Endothelial cell of umbilical vein (primary cell): ENCODE results near the gene TTC9B. TPM values are rescaled to one million over a fixed set of nuclear protein-coding genes. Genes with fewer than 3 reads are reported as not detected.

Source experiments
- BruUV-seq: library from RNA; stranded (reverse); fragments of 400-500 nt; replicated peaks from 2 replicates; lab custom pipeline; 2021; lab: Mats Ljungman, UMichigan
- CTCF ChIA-PET: fragments of 300-600, 350-600 bp; sonication (Branson Sonifier 250); formaldehyde crosslinking; loops from one replicate; lab custom pipeline; 2021; ENCODE audit warnings: antibody characterized with exemption, inconsistent platforms; lab: Charles Lee
- POLR2A ChIA-PET: fragments of 300-600, 350-600 bp; sonication (Branson Sonifier 250); formaldehyde crosslinking; loops from one replicate; lab custom pipeline; 2021; ENCODE audit warnings: antibody characterized with exemption, inconsistent platforms; lab: Charles Lee
- DNase-seq: peaks from one replicate; pipeline ENCODE4 v3.0.0-alpha.2; 2011; ENCODE audit warnings: low read depth, low spot score
- FAIRE-seq: peaks from 2 replicates; lab custom pipeline; 2011; peaks lifted over from hg19 to GRCh38; lab: Jason Lieb, UNC
- H2AFZ ChIP-seq: 2 replicates; pipeline ENCODE4 v1.6.0; 2012; ENCODE audit warnings: low read depth, low read length, control low read depth, inconsistent platforms
- H3K27ac ChIP-seq: 2 replicates; pipeline ENCODE4 v1.5.1; 2011; ENCODE audit warnings: low read depth, mild to moderate bottlenecking, control low read depth, low read length, moderate library complexity; ENCODE audit not compliant: insufficient read depth
- H3K27me3 ChIP-seq, 2 experiments: 2 replicates each; pipeline versions ENCODE4 v1.6.0 to v1.6.1; 2011; ENCODE audit warnings: low read length in 2 of 2, mixed read lengths in 1 of 2; ENCODE audit not compliant: control insufficient read depth in 2 of 2, insufficient read depth in 2 of 2
- H3K36me3 ChIP-seq, 2 experiments: 2 replicates in 1 of 2; 3 replicates in 1 of 2; pipeline ENCODE4 v1.5.1; 2011; ENCODE audit warnings: low read length in 2 of 2, mild to moderate bottlenecking in 1 of 2, moderate library complexity in 1 of 2; ENCODE audit not compliant: control insufficient read depth in 2 of 2, insufficient read depth in 2 of 2; ENCODE audit errors: extremely low read depth in 1 of 2
- H3K4me1 ChIP-seq: 3 replicates; pipeline ENCODE4 v1.5.1; 2011; ENCODE audit warnings: mild to moderate bottlenecking, low read length; ENCODE audit not compliant: control insufficient read depth, insufficient read depth; ENCODE audit errors: extremely low read depth
- H3K4me2 ChIP-seq: 2 replicates; pipeline ENCODE4 v1.6.1; 2011; ENCODE audit warnings: low read length, control low read depth, mixed read lengths; ENCODE audit not compliant: insufficient read depth
- H3K4me3 ChIP-seq, 3 experiments: fragments of 200-600 bp in 1 of 3; sonication (generic), shearing (Covaris generic) in 1 of 3; replicated peaks in 1 of 3; 2 replicates each; pipeline ENCODE4 v1.5.1; 2011 to 2016; ENCODE audit warnings: control low read depth in 3 of 3, low read length in 3 of 3, mild to moderate bottlenecking in 2 of 3, inconsistent platforms in 1 of 3, low read depth in 1 of 3, moderate library complexity in 1 of 3; ENCODE audit not compliant: insufficient read depth in 1 of 3
- H3K79me2 ChIP-seq: 2 replicates; pipeline ENCODE4 v1.6.0; 2012; ENCODE audit warnings: low read length, inconsistent platforms; ENCODE audit not compliant: control insufficient read depth, insufficient read depth
- H3K9ac ChIP-seq: replicated peaks from 2 replicates; pipeline ENCODE3; 2011; ENCODE audit warnings: low read length, control low read depth; ENCODE audit not compliant: insufficient read depth; ENCODE audit errors: extremely low read depth
- H3K9me1 ChIP-seq: replicated peaks from 3 replicates; pipeline ENCODE4 v1.6.0; 2011; ENCODE audit warnings: mild to moderate bottlenecking, low read length; ENCODE audit not compliant: control insufficient read depth, insufficient read depth; ENCODE audit errors: extremely low read depth
- H3K9me3 ChIP-seq: replicated peaks from 2 replicates; pipeline ENCODE4 v1.5.1; 2012; ENCODE audit warnings: low read length, inconsistent platforms; ENCODE audit not compliant: control insufficient read depth, insufficient read depth
- H4K20me1 ChIP-seq: replicated peaks from 2 replicates; pipeline ENCODE3; 2011; ENCODE audit warnings: mild to moderate bottlenecking, low read length; ENCODE audit not compliant: control insufficient read depth, insufficient read depth; ENCODE audit errors: extremely low read depth
- EZH2 ChIP-seq: IDR thresholded peaks from 2 replicates; pipeline ENCODE4 v1.6.1; 2012; ENCODE audit warnings: borderline replicate concordance, low read depth, mild to moderate bottlenecking, moderate library complexity, low read length, inconsistent platforms; ENCODE audit not compliant: severe bottlenecking
- FOS ChIP-seq: IDR thresholded peaks from 2 replicates; pipeline ENCODE4 v1.6.1; 2011; ENCODE audit warnings: mild to moderate bottlenecking, low read length, moderate library complexity, borderline replicate concordance; ENCODE audit not compliant: insufficient read depth
- GATA2 ChIP-seq: IDR thresholded peaks from 2 replicates; pipeline ENCODE4 v1.7.0; 2011; ENCODE audit warnings: low read depth, mild to moderate bottlenecking, moderate library complexity, mixed read lengths, low read length; ENCODE audit not compliant: insufficient read length, insufficient read depth
- JUN ChIP-seq: IDR thresholded peaks from 2 replicates; pipeline ENCODE4 v1.6.1; 2011; ENCODE audit warnings: borderline replicate concordance, low read depth; ENCODE audit not compliant: insufficient read length, insufficient read depth
- MYC ChIP-seq: IDR thresholded peaks from one replicate; pipeline ENCODE4 v1.6.1; 2011; ENCODE audit warnings: mild to moderate bottlenecking, low read depth, low read length
- POLR2A ChIP-seq: IDR thresholded peaks from 2 replicates; pipeline ENCODE4 v1.6.1; 2012; ENCODE audit warnings: low read depth, mild to moderate bottlenecking, control low read depth, low read length
- POLR2AphosphoS5 ChIP-seq: IDR thresholded peaks from 2 replicates; pipeline ENCODE4 v1.6.1; 2012; ENCODE audit warnings: low read depth, mild to moderate bottlenecking, control low read depth, low read length, moderate library complexity; ENCODE audit not compliant: insufficient read depth
- dilution Hi-C: fragments of 300-500 bp; cut with MboI; formaldehyde crosslinking; loops from one replicate; pipeline ENCODE4 v1.15.0; 2019; ENCODE audit warnings: low sequenced_read_pairs; ENCODE audit not compliant: extremely low pct_ligation_motif_present
- intact Hi-C: fragments of 100-400 bp; cut with micrococcal nuclease; formaldehyde crosslinking; loops from one replicate; pipeline ENCODE4 v1.10.0; 2022
- polyA plus RNA-seq, 4 experiments: library from polyadenylated mRNA; depleted of rRNA in 3 of 4; stranded (reverse) in 3 of 4; unstranded in 1 of 4; fragments of >200 nt; gene quantifications; 2 replicates each; pipeline versions ENCODE4 v1.2.1 to v1.2.3, GENCODE V29; 2011 to 2012; ENCODE audit warnings: missing spikeins in 1 of 4
- total RNA-seq: library from RNA; stranded (reverse); gene quantifications from 2 replicates; pipeline ENCODE4 v1.2.3, GENCODE V29; 2021
- TF ChIP-seq, protein P1 (sequence below), 2 donors: IDR thresholded peaks; 1 replicate in 1 of 2; 2 replicates in 1 of 2; pipeline ENCODE4 v1.5.1; 2011; ENCODE audit warnings: low read length in 2 of 2, mild to moderate bottlenecking in 2 of 2, moderate library complexity in 2 of 2, control low read depth in 1 of 2, inconsistent platforms in 1 of 2, low read depth in 1 of 2; ENCODE audit not compliant: insufficient read depth in 1 of 2; ENCODE audit errors: extremely low read depth in 1 of 2
- TF ChIP-seq, protein P2 (sequence below): IDR thresholded peaks from 2 replicates; pipeline ENCODE4 v1.6.1; 2011; ENCODE audit not compliant: insufficient read depth, insufficient read length

Gene TTC9B
- total and polyA plus RNA-seq, 2 donors (not counting 3 experiments of a cell fraction or from before 2014, with no cell fraction given): not detected

DNA sequence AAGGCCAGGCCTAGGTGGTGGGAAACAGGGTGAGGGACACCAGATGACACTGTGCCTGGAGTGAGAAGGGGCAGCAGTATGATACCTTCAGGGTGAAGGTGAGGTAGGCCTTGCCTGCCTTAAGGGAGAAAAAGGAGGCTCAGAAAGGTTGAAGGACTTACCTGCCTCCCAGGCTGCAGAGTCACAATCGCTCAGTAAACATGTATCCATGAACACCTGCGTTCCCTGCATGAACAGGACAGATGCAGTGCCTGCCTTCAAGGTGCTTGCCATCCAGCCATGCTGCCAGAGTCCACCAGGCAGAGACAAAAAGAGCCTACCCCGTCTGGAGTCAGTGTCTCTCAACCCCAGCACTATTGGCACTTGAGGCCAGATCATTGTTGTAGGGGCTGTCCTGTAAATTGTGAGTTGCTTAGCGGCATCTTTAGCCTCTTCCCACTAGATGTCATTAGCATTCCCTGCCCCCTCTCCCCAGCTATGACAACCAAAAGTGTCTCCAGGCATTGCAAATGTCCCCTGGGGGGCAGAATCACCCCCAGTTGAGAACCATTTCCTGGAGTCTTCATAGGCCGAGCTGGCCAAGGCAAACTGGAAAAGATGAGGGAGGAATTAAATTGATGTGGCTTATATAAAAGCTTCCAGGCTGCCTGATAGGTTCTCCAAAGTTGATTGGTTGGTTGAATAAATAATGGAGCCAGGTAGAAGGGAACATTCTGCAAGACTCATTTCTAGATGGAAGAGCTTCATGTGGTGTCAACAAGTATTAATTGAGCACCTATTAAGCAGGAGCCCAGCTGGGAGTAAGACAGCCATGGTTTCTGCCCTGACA is 25.2 kb downstream of the TTC9B start:
- Histone ChIP-seq H3K27me3 (no peaks in the 10 kb centered on the region), H2AFZ (no peak overlapping the region), H3K36me3 (no peaks in the 10 kb centered on the region), H3K9me3 (no peaks in the 10 kb centered on the region), H3K9me1 (no peaks in the 10 kb centered on the region), H3K27ac (no peak overlapping the region), H3K4me2 (no peak overlapping the region), H3K4me3 (no peak overlapping the region), H4K20me1 (no peaks in the 10 kb centered on the region), H3K79me2 (no peaks in the 10 kb centered on the region), H3K9ac (no peak overlapping the region), H3K4me1 (peaks cover 2% of the 10 kb centered on the region)
- TSS peak; percentile 13 for BruUV-seq
- CTCF ChIA-PET: interaction anchor here (0.8 to 1.2 kb wide), 2 partner anchors 10 to 25 kb away, joined by 3 read pairs; partner anchors contain the start of gene TTC9B
- TF ChIP-seq, protein P1, sequence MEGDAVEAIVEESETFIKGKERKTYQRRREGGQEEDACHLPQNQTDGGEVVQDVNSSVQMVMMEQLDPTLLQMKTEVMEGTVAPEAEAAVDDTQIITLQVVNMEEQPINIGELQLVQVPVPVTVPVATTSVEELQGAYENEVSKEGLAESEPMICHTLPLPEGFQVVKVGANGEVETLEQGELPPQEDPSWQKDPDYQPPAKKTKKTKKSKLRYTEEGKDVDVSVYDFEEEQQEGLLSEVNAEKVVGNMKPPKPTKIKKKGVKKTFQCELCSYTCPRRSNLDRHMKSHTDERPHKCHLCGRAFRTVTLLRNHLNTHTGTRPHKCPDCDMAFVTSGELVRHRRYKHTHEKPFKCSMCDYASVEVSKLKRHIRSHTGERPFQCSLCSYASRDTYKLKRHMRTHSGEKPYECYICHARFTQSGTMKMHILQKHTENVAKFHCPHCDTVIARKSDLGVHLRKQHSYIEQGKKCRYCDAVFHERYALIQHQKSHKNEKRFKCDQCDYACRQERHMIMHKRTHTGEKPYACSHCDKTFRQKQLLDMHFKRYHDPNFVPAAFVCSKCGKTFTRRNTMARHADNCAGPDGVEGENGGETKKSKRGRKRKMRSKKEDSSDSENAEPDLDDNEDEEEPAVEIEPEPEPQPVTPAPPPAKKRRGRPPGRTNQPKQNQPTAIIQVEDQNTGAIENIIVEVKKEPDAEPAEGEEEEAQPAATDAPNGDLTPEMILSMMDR (IDR thresholded peaks at IDR 0.05; ENCODE audit: extremely low read depth in 1 of 2, insufficient read depth in 1 of 2, low read depth in 1 of 2, low read length in 2 of 2): no peak
- no peak for TF ChIP-seq GATA2
- no peak for TF ChIP-seq FOS
- no peak for TF ChIP-seq POLR2AphosphoS5
- TF ChIP-seq, protein P2, sequence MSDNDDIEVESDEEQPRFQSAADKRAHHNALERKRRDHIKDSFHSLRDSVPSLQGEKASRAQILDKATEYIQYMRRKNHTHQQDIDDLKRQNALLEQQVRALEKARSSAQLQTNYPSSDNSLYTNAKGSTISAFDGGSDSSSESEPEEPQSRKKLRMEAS: no peak
- no peak for TF ChIP-seq EZH2
- TF ChIP-seq JUN: no peak
- TF ChIP-seq POLR2A: no peak
- TF ChIP-seq MYC: no peak
- intact Hi-C loops (no loop called here), dilution Hi-C loops (no loop called here)
- FAIRE-seq (peak; percentile 24), DNase-seq (no peak)
- POLR2A ChIA-PET: no interaction called here
